Adrenal gland (tissue), 5 donors: Measurements from ENCODE around the gene RNU1-1.
"Not testable (repeated sequence)": the region's sequence is repeated elsewhere in the genome, so short reads cannot be mapped to it uniquely, and the experiment has no call there.

ENCODE experiments used
- CTCF ChIP-seq, 6 experiments: fragments of 450-650 bp in 4 of 6; fragments of 200-600 bp in 2 of 6; sonication (generic) in 1 of 6; IDR thresholded peaks; 1 replicate in 5 of 6; 2 replicates in 1 of 6; pipeline versions ENCODE4 v1.5.1 to v1.8.0; 2016 to 2021; ENCODE audit warnings: antibody characterized with exemption in 6 of 6, mild to moderate bottlenecking in 2 of 6, moderate library complexity in 1 of 6
- POLR2A ChIP-seq, 2 donors: fragments of 450-650 bp; IDR thresholded peaks; one replicate each; pipeline ENCODE4 v1.6.1; 2017; ENCODE audit warnings: antibody characterized with exemption in 2 of 2, mild to moderate bottlenecking in 2 of 2, moderate library complexity in 1 of 2
- donor health status: DM: no; HTN: no; CAD: no.

DNA sequence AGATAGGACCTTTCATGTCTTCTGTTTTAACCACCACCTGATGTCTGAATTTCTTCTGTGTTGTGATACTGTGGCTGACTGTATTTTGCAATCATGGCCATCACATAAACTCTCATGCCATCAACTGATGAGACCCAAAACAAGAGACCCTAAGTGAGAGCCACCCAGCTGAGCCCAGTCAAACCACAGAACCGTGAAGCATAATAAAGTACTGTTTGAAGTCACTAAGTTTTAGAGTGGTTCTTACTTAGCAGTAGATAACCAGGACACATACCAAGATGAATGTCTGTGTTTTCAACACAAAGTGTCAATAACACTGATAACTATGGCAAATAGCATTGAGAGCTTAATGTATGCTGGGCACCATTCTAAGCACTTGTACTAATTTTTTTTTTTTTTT, 35.5 kb upstream of the RNU1-1 start:
- TF ChIP-seq CTCF, POLR2A (IDR thresholded peaks at IDR 0.05): not testable (repeated sequence)
